C1 segment of cervical spinal cord (tissue), 14 donors: Measurements from ENCODE around the gene KIF23.

Experiments
- DNase-seq, 14 donors: peaks; one replicate each; lab custom pipeline; 2025; lab: John Stamatoyannopoulos, UW

Gene KIF23

GRCh38 chr15:69394556-69395282 is 19.4 kb upstream of the KIF23 start:
- peak in 13 of 14 donors; percentile 9 to 82 (median 63) for DNase-seq

- DNase-seq, result no peak
Observed at GRCh38 chr15:69395460-69395859, 18.7 kb upstream of the KIF23 start.

- DNase-seq, result peak in 1 of 14 donors; percentile 91
Observed at GRCh38 chr15:69395991-69396390, 18.2 kb upstream of the KIF23 start.

- no peak for DNase-seq
Observed at GRCh38 chr15:69398491-69398891, 15.7 kb upstream of the KIF23 start.

GRCh38 chr15:69400850-69401249 is 13.3 kb upstream of the KIF23 start:
- DNase-seq, result no peak

GRCh38 chr15:69402816-69403215 is 11.3 kb upstream of the KIF23 start:
- no peak for DNase-seq

- no peak for DNase-seq
Observed at GRCh38 chr15:69403594-69403993, 10.6 kb upstream of the KIF23 start.

GRCh38 chr15:69405110-69405509 is 9.0 kb upstream of the KIF23 start:
- no peak for DNase-seq

- no peak for DNase-seq
Observed at GRCh38 chr15:69407719-69408400, 6.3 kb upstream of the KIF23 start.

GRCh38 chr15:69408841-69409240 is 5.3 kb upstream of the KIF23 start:
- no peak for DNase-seq

- peak in 1 of 14 donors; percentile 23 for DNase-seq
Observed at GRCh38 chr15:69410248-69410874, 3.8 kb upstream of the KIF23 start.

- DNase-seq, result no peak
Observed at GRCh38 chr15:69412274-69412673, 1.9 kb upstream of the KIF23 start.

- no peak for DNase-seq
Observed at GRCh38 chr15:69412701-69413100, 1.4 kb upstream of the KIF23 start.

GRCh38 chr15:69414701-69415167 is 585 bp downstream of the KIF23 start:
- DNase-seq, result no peak

GRCh38 chr15:69415381-69415780 is 1.2 kb downstream of the KIF23 start:
- no peak for DNase-seq

- no peak for DNase-seq
Observed at GRCh38 chr15:69417581-69417980, 3.4 kb downstream of the KIF23 start.

- DNase-seq, result no peak
Observed at GRCh38 chr15:69421498-69421897, 7.3 kb downstream of the KIF23 start.

- DNase-seq, result no peak
Observed at GRCh38 chr15:69422336-69422895, 8.3 kb downstream of the KIF23 start.

- no peak for DNase-seq
Observed at GRCh38 chr15:69424001-69424400, 9.9 kb downstream of the KIF23 start.

- no peak for DNase-seq
Observed at GRCh38 chr15:69424748-69425413, 10.7 kb downstream of the KIF23 start.

- DNase-seq, result no peak
Observed at GRCh38 chr15:69433831-69434230, 19.7 kb downstream of the KIF23 start.

- DNase-seq, result no peak
Observed at GRCh38 chr15:69434238-69434637, 20.1 kb downstream of the KIF23 start.
